GM12891 (cell line): Measurements from ENCODE around the gene ZNF8.
"Not testable (repeated sequence)": the region's sequence is repeated elsewhere in the genome, so short reads cannot be mapped to it uniquely, and the experiment has no call there.

Experiments used
- PAX5 ChIP-seq: IDR thresholded peaks from 2 replicates; pipeline ENCODE4 v1.6.1; 2011; ENCODE audit warnings: low read length, moderate library complexity, mild to moderate bottlenecking; ENCODE audit not compliant: insufficient read depth, severe bottlenecking
- POLR2A ChIP-seq: IDR thresholded peaks from 2 replicates; pipeline ENCODE4 v1.6.1; 2011; ENCODE audit warnings: low read depth, low read length, control low read depth
- POLR2AphosphoS5 ChIP-seq: IDR thresholded peaks from 2 replicates; pipeline ENCODE4 v1.6.1; 2011; ENCODE audit warnings: low read depth, low read length, control low read depth
- POU2F2 ChIP-seq: IDR thresholded peaks from 2 replicates; pipeline ENCODE4 v1.6.1; 2011; ENCODE audit warnings: low read depth, mild to moderate bottlenecking, control low read depth, low read length, moderate library complexity
- SPI1 ChIP-seq: IDR thresholded peaks from 2 replicates; pipeline ENCODE4 v1.6.1; 2011; ENCODE audit warnings: low read depth, low read length, control low read depth
- TAF1 ChIP-seq: IDR thresholded peaks from 2 replicates; pipeline ENCODE4 v1.6.1; 2011; ENCODE audit warnings: low read depth, low read length, control low read depth

- not testable (repeated sequence) for TF ChIP-seq TAF1, POLR2AphosphoS5, POLR2A, PAX5, POU2F2, SPI1
Measured at GRCh38 chr19:58258259-58258658, 20.5 kb upstream of the ZNF8 start.
